ENCODE data around the gene COMMD7.

Gene COMMD7

GRCh38 chr20:32743237-32744112, at the start of gene COMMD7:
Gene COMMD7, minus strand, starts transcription at chr20:32743467. Its CDS starts 76 bp downstream, at chr20:32743391.
- no peak for DNase-seq

- no peak for DNase-seq
Measured at GRCh38 chr20:32792731-32793458, 49.6 kb upstream of the COMMD7 start.

- no peak for DNase-seq
Measured at GRCh38 chr20:32792316-32792715, 49.0 kb upstream of the COMMD7 start.

- DNase-seq = no peak
Measured at GRCh38 chr20:32790751-32791057, 47.4 kb upstream of the COMMD7 start.

- peak; percentile 47 for DNase-seq
Measured at GRCh38 chr20:32789896-32790750, 46.9 kb upstream of the COMMD7 start.

- no peak for DNase-seq
Measured at GRCh38 chr20:32787168-32787567, 43.9 kb upstream of the COMMD7 start.

- no peak for DNase-seq
Measured at GRCh38 chr20:32786059-32786760, 42.9 kb upstream of the COMMD7 start.

GRCh38 chr20:32784369-32785080, 41.3 kb upstream of the COMMD7 start:
- no peak for DNase-seq

- peak; percentile 19 for DNase-seq
Measured at GRCh38 chr20:32780749-32781655, 37.7 kb upstream of the COMMD7 start.

- no peak for DNase-seq
Measured at GRCh38 chr20:32780278-32780677, 37.0 kb upstream of the COMMD7 start.

- DNase-seq = no peak
Measured at GRCh38 chr20:32779500-32780211, 36.4 kb upstream of the COMMD7 start.

- no peak for DNase-seq
Measured at GRCh38 chr20:32777177-32777956, 34.1 kb upstream of the COMMD7 start.

- no peak for DNase-seq
Measured at GRCh38 chr20:32775336-32775991, 32.2 kb upstream of the COMMD7 start.

GRCh38 chr20:32773855-32774254, 30.6 kb upstream of the COMMD7 start:
- DNase-seq = no peak

- DNase-seq = no peak
Measured at GRCh38 chr20:32773223-32773622, 30.0 kb upstream of the COMMD7 start.

GRCh38 chr20:32772046-32772445, 28.8 kb upstream of the COMMD7 start:
- no peak for DNase-seq

- DNase-seq = no peak
Measured at GRCh38 chr20:32767418-32768198, 24.3 kb upstream of the COMMD7 start.

Data from NCI-H1092 (cell line).